Stimulated activated CD4-positive, alpha-beta T cell treated with anti-CD3 and anti-CD28 coated beads, TNF-alpha, amount 100 ng/mL, for 48 hours (primary cell): ENCODE measurements around the gene ERN1.

Experiments used
- DNase-seq, 3 donors: peaks; one replicate each; pipeline ENCODE4 v3.0.0-alpha.2; 2020; ENCODE audit warnings: low read depth in 3 of 3

Gene ERN1

DNA sequence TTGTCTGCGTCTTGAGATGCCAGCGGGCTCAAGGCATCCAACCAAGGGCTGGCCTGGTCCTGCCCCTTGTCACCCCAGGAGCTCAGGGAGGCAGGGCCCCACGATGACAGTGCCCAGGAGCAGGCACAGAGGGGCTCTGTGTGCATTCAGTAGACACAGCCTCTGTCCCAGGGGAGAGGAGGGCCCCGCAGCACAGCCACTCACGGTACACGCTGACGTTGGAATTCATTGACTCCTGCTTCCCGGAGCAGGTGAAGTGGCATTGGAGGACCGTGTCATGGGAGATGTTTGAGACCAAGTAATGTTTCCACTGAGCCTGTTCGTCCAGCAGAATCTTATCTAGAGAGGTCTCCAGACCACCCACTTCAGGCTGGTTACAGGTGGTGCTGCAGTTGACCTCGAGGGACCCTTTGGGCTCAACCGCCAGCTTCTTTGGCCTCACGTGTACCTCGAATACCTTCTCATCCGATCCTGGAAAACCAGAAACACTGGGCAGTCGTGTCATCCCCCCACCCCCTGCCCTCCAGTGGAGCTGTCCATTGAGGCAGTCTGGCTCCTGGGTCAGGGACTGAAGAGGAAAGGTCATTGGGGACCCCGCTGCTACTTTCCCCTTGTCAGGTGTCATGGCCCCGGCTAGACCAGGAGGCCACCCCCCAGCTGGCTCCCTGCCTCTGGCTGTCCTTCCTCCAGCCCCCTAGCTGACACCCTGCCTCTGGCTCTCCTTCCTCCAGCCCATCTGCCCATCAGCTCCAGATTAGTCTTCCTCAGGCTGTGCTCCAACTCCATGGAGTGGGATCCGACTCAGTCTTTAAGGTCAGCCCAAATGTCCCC lies 124.8 kb downstream of the ERN1 start:
- DNase-seq = no peak

DNA sequence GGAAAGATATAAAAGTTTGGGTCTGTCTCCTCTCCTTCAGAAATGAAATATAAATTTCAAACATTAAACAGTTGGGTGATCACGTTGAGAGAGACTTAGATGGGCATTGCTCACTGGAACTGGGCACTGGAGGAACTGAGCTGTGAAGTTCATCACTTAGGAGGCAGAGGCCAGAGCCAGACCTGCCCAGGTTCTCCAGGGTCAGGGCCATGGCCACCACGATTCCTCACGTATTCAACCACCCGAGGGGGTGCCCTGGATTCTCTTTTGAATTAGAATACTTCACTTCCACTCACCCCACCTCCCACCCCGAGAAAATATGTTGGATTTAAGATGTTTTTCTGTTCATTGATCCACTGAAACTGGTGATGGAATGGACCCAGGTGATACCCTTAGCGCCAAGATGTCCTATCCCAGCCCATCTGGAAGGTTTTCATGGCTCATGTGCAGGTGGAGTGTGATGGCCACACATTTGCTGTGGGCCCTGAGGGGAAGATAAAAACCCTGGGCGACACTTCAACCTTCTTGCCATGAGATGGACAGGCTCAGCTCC lies 125.7 kb downstream of the ERN1 start:
- DNase-seq = no peak

GRCh38 chr17:64003526-64004121 lies 126.3 kb downstream of the ERN1 start:
- no peak for DNase-seq

DNA sequence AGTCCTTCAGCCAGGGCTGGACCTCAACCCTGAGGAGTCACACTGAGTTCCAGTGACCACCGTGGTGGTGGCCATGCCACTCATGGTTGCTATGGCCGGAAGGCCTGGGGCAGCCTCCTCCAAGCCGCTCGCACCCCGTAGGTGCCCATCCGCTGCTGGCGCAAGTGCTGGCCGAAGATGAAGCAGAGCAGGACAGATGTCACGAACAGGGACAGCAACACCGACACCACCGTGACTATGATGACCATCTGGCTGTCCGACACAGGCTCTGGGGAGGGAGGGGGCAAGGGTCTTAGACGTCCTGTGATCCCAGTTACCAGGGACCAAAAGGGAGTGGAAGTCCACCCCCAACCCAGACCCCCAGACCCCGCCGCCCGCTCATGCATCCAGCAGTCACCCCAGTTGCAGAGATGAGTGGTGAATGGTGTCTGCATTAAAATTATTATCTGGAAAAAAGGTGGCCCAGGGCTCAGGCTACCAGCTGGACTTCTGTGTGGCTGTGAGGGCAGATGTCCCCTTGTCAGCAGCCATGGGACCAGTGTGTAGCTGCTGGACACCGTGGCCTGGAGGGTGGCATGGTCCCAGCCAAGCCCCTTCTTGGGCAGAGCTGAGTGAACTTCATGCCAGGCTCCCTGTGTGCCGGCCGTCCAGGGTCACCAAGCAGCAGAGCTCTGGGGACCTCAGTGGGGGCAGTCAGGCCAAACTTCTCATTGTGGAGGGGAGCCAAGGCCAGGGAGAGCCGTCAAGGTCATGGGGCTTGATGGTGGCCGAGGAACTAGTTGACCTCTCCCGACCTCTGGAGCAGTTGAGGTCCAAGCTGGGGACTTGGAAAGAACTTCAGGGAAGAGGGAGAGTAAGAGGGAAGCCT lies 127.1 kb downstream of the ERN1 start:
- DNase-seq = no peak

DNA sequence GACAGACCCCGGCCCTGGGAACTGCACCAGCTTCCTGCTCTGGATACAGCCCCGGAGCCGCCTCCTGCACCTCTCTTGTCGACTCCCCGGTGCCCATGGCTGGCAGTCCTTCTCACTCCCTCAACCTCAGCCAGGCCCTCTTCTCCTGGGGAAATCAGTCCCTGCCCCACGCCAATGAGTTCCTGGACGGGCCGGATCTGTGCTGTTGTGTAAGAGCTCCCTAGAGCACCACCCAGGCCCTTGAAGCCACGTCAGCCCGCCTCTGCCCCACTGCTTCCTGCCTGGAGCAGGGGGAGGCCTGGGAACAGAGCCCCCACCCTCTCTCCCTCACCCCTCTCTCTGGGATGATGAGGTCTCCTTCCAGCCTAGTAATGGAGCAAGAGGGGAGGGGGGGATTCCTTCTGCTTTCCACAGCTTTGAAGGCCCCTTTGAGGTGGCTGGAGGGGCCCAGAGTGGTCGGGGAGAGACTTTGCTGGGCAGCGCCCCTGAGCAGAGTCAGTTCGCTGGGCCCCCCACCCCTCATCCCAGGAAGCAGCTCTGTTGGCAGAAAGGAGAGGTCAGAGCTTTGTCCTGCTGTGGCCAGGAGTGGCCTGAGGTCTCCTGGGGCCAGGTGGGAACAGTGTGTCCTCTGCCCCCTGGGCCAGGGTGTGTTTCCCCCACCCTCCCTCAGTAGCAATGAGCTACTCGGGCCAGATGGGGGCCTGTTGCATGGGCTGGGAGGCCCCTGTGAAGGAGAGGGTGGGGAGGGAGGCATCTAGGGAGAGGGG lies 128.0 kb downstream of the ERN1 start:
- DNase-seq = no peak

- DNase-seq = no peak
Observed at GRCh38 chr17:64001091-64001579, 128.8 kb downstream of the ERN1 start.

DNA sequence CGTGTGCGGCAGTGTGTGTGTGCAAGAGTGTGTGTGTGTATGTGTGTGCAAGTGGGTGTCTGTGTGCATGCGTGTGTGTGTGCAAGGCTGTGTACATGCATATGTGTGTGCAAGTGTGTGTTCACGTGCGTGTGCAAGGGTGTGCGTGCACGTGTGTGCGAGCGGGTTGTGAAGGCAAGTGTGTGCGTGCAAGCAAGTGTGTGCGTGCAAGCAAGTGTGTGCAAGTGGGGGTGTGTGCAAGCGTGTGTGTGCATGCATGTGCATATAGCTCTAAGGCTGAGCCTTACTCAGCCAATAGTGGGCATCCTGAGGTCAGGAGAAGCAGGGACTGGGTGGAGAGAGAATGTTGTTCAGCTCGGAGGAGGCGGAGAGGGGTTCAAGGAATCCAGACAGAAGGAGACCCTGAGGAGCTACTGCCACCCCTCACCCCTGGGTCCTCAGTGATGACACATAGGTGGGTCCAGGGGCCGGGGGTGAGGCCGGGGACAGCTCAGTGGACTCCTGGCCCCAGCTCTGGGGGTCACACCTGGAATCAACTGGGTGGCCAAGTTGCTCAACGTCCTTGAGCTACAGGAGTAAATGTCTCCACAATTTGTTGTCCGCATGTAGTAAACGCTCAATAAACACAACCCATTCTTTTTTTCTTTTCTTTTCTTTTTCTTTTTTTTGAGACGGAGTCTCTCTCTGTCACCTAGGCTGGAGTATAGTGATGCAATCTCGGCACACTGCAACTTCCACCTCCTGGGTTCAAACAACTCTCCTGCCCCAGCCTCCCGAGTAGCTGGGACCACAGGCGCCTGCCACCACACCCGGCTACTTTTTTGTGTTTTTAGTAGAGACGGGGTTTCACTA lies 130.0 kb downstream of the ERN1 start:
- no peak for DNase-seq

GRCh38 chr17:63998721-63999679 lies 130.9 kb downstream of the ERN1 start:
- DNase-seq = no peak

GRCh38 chr17:63998050-63998720 lies 131.8 kb downstream of the ERN1 start, which contains the start of gene PRR29:
PRR29 (plus strand) TSS chr17:63998351; CDS start chr17:63998365, 14 bp downstream.
- peak; percentile 36 to 72 (median 46) for DNase-seq

DNA sequence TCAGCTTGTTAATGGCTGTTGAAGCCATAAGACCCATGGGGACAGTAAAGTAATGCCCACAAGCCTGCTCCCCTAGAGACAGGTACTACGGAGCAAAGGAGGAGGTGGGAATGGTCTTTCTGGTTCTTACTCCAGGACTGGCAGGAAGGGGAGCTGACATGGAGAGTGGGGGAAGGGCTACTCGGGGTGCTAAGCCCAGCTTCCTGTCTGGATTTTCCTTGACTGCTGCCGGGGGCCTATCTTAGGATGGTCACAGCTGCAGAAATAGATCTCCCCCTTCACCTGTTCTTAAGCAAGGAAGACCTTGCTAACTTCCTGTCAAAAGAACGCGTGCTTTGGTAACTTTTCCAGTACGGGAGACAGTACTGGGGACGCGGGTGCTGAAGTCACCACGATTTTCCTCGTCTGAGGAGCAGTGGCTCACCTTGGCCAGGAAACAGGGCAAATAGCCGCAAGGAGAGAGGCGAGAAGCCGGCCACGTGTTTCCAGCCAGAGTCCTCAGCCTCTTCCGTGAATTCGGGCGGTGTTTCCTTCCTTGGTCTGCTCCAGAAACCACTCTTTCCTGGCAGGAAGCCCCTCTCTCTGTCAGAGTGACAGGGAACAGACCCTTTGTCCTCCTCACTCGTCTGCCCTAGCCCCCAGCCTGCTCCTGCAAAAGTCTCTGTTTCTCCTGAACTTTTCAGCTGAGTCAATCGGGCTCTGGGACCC lies 132.4 kb downstream of the ERN1 start:
- no peak for DNase-seq

DNA sequence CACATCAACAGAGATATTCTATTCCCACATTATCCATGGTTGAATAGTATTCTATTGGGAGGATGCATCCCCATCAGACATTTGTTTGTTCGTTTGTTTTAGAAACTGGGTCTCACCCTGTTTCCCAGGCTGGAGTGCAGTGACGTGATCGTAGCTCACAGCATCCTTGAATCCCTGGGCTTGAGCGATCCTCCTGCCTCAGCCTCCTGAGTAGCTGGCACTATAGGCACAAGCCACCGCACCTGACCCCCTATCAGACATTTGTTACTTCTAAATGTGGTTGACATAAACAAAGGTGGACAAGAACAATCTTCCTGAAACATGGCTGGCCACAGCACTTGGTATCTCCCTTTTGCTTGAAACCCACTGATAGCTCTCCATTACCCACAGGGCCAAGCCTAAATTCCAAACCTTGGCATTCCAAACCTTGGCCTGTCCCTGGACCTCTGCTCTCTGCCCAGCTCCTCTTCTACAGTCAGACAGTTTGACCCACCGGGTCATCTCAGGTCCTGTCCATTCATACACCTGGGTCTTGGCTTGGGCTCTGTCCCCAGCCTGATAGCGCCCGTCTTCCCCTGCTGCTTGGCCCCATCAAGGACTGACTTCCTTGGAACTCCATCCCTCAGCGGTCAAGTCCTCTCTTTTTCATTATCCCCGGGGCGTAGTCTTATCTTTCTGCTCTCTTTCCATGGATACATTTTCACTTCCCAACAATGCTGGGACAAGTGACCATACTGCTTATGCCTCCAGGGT lies 133.3 kb downstream of the ERN1 start:
- DNase-seq = no peak

GRCh38 chr17:63995626-63996025 lies 134.3 kb downstream of the ERN1 start:
- no peak for DNase-seq

DNA sequence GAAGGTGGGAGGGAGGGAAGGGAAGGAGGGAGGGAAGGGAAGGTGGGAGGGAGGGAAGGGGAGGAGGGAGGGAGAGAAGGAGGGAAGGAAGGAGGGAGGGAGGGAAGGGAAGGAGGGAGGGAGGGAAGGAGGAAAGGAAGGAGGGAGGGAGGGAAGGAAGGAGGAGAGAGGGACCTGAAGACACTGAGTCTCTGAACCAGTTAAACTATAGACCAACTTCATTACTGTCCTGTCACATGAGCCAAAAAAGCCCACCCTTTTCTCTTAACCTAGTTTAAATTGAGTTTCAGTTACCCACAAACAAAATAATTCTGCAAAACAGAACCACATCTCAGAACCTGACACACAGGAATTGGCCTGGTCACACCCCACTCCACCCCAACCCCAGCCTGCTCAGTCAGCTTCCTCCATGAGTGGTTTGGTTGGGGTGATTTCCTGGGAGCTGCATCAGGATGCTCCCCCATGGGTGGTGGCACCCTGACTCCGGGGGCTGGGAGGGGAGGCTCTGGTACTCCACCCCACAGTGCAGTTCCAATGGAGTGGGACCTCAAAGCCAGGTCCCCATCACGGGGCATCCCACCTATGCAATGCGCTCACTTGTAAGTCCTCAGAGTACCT lies 136.5 kb downstream of the ERN1 start:
- DNase-seq = no peak

GRCh38 chr17:63991611-63992010 lies 138.3 kb downstream of the ERN1 start:
- no peak for DNase-seq

GRCh38 chr17:63989622-63990345 lies 140.2 kb downstream of the ERN1 start:
- DNase-seq = no peak
